Right renal pelvis (tissue), 4 donors: ENCODE results near the gene PIPOX. TPM values are rescaled to one million over a fixed set of nuclear protein-coding genes. Genes with fewer than 3 reads are reported as not detected.
"Not testable (repeated sequence)": the region's sequence is repeated elsewhere in the genome, so short reads cannot be mapped to it uniquely, and the experiment has no call there.

Source experiments
- DNase-seq, 4 donors: peaks; one replicate each; pipeline ENCODE4 v3.0.0-alpha.2; 2013; ENCODE audit warnings: low read depth in 4 of 4, low spot score in 3 of 4, missing footprints in 1 of 4
- polyA plus RNA-seq, 4 donors: library from polyadenylated mRNA; unstranded; fragments of 120-200 nt; gene quantifications; one replicate each; pipeline ENCODE4 v1.2.1, GENCODE V29; 2013; ENCODE audit not compliant: insufficient read length in 4 of 4

PIPOX gene
- polyA plus RNA-seq, 4 donors: 5.6 to 11.6 (median 9.1) TPM

GRCh38 chr17:29073045-29073444 lies 30.1 kb downstream of the PIPOX start:
- no peak for DNase-seq

- DNase-seq: no peak
Observed at GRCh38 chr17:29073520-29073919, 30.6 kb downstream of the PIPOX start.

DNA sequence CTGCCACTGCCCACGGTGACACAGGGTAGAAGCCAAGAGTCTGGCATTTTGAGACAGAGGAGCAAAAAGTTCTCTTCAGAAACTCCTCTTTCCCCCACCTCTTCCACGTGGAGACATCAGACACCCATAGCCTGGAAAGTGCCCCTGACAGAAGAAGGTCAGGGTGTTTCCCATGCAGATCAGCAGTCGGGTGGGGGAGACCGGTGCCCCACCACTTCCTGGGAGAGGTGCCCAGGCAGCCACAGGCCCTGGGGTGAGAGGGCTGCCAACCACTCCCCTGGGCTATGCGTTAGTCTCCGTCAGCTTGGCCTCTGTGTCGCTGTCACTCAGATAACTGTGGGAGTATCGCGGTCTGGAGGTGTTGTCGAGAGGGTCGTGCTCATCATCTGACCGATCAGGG lies 31.5 kb downstream of the PIPOX start:
- no peak for DNase-seq

- no peak for DNase-seq
Observed at GRCh38 chr17:29076087-29076486, 33.1 kb downstream of the PIPOX start.

DNA sequence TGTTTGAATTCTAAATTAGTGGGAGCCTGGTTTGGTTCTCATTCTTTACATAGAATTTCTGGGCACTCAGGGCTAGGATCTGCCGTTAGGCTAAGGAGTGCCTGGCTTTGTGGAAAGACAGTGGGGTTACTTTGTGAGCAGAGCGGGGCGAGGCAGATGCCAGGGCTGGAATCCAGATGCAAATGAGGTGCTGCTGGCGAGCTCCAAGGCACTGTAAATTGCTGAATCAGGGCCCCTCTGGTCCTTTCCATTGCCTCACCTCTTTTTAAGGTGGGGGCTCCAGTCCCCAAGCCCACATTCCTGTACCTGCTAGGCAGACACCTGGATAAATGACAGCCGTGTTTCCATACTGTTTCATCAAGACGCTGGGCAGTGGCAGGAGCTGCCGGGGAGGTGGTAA lies 33.8 kb downstream of the PIPOX start:
- DNase-seq: no peak

GRCh38 chr17:29077320-29077719 lies 34.4 kb downstream of the PIPOX start:
- DNase-seq: no peak

DNA sequence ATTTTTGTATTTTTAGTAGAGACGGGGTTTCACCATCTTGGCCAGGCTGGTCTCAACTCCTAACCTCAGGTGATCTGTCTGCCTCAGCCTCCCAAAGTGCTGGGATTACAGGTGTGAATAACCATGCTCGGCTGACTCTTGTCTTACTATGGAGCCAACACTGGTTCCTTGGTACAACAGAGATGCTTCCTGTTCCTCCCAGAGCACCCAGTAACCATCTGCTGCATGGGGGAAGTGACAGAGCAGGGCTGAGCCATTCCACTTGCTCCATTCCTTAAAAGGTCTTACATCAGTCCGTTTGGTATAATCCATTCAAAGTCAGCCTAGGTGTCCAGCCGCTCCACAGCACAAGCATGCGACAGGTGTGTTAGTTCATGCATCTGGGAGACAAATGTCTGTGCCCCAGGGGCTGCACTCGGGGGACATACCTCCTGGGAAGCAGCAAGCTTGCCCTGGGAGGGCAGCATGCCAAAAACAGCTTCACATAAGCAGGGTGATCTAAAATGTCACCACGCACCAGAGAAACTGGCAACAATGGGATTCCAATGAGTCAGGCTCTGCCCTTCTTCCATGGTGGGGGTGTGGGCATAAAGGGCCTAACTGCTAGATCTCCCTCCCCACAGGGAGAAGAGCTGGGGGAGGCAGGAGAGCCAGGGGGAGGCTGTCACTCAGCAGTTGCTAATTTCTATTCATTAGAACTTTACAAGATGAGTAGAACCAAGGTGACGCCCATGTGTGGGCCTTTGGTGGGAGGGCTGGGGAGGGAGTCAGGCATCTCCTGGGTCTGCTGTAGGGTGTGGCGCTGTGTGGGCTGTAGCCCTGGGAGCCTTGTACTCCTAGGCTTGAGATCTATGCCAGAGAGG lies 35.5 kb downstream of the PIPOX start:
- no peak for DNase-seq

- no peak for DNase-seq
Observed at GRCh38 chr17:29079433-29079832, 36.5 kb downstream of the PIPOX start.

GRCh38 chr17:29079887-29080286 lies 36.9 kb downstream of the PIPOX start:
- DNase-seq: no peak

DNA sequence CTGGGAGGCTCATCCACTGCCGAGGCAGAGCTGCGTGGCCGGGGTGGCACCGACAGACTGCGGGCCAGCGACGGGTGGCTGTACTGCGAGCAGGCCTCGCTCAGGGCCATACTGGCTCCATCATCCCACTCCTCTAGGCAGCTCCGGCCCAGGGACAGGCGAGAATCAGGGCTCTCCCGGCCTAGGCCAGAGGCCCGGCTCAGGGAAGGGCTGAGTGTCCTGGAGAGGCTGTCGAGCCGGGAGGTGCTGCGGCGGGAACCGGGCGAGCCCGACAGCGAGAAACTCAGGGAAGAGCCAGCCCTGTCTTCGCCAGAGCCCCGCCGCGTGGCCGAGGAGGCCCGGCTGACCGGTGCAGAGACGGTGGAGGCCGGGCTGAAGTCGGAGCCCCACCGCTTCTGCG lies 37.4 kb downstream of the PIPOX start:
- no peak for DNase-seq

DNA sequence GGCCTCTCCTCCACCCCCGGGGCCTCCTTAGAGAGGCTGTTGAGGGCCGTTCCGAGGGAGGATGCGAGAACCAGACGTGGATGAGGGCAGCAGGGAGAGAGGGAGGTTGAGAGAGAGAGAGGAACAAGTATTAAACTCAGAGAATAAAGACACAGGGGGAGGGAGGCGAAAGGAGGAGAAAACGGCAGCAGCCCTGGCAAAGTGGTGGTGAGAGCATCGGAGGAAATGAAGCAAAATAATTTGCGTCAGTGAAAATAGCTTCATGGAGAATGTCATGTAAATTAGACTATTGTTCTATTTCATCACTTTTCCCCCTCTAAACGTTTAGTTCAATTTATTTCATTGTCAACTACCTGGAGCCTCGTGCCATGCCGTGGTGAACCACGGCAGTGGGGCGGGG lies 38.0 kb downstream of the PIPOX start:
- no peak for DNase-seq

DNA sequence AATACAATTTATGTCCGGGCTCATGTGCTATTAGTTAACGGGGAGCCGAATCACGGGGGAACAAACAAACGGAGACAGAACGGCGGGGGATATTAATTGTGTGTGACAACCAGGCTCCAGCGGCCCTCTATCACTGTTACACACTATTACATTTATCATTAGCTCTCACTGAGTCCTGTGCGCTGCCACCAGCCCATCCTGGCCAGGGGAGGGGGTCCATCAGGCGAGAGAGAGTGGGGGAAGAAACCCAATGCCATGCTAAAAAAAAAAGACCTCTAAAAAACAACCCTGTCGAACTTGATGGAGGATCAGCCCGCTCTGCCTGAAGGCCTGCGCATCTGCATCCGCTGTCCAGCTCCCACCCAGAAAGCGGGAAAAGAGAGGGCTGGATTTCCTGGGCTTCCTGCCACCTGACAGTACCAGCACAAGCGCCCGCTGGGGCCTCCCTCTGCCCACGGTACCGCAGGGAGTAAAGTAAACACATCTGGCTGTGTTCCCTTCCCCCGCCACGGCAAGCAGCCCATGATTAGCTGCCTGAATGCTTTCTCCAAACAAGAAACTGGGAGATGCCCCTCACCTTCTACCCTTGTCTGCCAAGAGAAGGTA lies 41.7 kb downstream of the PIPOX start:
- peak; percentile 43 to 62 (median 55) for DNase-seq

GRCh38 chr17:29085223-29085622 lies 42.3 kb downstream of the PIPOX start:
- DNase-seq: no peak

GRCh38 chr17:29086628-29087332 lies 43.8 kb downstream of the PIPOX start:
- no peak for DNase-seq

DNA sequence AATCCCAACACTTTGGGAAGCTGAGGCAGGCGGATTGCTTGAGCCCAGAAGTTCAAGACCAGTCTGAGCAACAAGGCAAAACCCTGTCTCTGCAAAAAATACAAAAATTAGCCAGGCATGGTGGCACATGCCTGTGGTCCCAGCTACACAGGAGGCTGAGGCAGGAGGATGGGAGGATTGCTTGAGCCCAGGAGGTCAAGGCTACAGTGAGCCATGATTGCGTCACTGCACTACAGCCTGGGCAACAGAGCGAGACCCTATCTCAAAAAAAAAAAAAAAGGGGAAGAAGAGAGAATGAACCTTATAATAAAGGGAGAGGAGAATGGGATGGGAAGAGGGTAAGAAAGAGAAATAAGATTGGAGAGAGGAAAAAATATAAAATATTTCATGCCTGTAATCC lies 45.8 kb downstream of the PIPOX start:
- not testable (repeated sequence) for DNase-seq

GRCh38 chr17:29089601-29090044 lies 46.7 kb downstream of the PIPOX start:
- no peak for DNase-seq

GRCh38 chr17:29090108-29090507 lies 47.2 kb downstream of the PIPOX start:
- DNase-seq: no peak

DNA sequence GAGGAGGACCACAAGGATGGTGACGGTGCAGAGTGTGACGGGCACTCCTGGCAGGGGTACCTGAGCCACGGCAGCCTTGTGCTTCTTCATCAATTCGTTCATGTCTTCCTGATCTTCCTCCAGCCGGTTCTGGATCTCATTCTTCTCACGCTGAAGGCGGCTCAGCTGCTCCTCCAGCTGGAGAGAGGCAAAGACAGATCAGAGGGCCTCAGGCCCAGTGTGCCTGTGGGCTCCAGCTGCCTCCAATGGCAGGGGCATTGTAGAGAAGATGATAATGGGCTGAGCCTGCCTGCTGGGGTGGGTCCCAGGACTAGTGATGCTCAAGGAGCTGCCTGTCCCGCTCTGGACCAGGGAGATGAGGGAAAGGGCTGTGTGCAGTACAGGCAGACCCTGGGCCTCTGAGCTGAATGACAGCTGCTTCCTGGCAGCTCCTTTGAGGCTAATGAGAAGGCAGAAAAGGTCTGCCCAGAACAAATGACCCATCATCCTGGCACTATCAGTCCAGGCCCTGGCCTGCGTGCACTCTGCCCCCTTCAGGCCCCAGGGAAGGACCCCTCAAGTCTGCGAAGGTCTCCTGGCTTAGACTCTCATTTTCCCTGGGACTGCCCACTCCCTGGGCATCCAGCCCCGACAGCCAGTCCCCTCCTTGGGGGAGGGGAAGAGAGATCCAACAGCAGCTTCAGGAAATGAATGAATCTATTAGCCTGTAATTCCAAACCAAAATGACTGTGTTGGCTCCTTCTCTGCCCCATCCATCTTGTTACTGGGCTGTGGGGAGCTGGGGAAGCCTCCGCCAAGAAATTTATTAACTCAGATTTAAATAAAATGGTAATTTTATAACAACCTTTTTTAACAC lies 48.0 kb downstream of the PIPOX start:
- no peak for DNase-seq

DNA sequence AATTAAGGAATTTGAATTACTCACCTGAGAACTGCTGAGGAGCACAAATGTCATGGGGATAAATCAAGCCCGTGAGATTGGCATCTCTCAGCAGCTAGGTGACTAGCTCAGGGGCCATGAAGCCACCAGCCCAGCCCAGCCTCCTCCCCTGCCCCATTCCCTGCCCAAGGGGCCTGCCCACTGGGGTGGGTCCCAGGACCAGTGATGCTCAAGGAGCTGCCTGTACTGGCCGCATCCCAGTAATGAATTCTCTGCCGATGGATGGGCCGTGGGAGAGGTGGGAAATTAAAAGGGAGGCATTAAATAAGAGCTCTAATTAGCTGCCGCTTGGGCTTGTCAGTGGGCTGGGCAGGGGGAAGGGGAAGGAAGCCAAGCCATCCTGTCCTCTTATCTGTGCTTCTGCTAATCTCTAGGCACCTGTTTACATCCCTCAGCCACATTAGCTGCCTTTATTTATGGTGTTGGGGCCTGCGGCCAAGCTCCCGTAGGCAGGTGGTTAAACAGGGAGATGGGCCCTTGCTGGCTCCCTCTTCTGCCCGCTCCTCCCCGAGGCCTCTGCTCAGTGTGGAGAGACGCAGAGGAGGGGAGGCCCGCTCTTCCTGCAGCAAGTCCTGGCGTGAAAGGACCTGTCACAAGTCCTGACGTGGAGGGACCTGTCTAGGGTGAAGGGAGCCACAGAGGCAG lies 48.8 kb downstream of the PIPOX start:
- no peak for DNase-seq
